Hematopoietic multipotent progenitor cell treated with erythropoietin and hydrocortisone succinate and interleukin-3 and kit ligand, for 15 days (in vitro differentiated cells): ENCODE data around the gene XRCC1.
"Not testable (repeated sequence)": the region's sequence is repeated elsewhere in the genome, so short reads cannot be mapped to it uniquely, and the experiment has no call there.

ENCODE experiments used
- DNase-seq: peaks from one replicate; pipeline ENCODE4 v3.0.0-alpha.2; 2015; ENCODE audit warnings: low spot score

The XRCC1 gene

DNA sequence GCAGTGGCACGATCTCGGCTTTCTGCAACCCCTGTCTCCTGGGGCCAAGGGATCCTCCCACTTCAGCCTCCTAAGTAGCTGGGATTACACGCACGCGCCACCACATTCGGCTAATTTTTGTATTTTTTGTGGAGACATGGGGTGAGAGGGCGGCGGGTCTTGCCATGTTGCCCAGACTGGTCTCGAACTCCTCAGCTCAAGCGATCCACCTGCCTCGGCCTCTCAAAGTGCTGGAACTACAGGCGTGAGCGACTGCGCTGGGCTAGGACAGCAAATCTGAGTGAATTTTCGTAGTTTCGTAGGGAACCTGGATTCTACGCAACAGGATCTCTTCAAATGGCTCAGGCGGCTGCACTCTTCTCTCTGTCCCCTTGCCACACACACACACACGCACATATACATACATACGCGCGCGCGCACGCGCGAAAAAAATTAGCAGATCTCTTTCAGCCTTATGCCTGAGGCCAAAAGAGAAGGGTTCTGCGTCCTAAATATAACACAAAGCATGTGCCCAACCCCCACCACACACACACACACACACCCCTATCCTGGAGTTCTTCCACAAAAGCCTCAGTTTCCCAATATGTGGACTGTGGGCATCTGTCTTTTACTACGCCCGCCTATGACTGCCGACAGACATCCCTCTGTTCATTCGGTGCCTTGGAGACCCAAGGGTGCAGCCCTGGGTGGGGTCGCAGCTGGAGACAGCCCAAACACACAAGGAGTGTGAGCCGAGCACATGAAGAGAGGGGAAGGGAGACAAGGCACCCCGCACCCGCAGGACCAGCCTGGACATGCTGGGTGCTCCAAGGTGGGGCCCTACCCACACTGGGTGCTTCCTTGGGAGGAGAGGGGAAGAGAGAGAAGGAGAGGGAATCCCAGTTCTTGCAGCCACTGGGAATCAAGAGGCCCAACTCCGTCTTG, 890 bp upstream of the XRCC1 start:
- no peak for DNase-seq

DNA sequence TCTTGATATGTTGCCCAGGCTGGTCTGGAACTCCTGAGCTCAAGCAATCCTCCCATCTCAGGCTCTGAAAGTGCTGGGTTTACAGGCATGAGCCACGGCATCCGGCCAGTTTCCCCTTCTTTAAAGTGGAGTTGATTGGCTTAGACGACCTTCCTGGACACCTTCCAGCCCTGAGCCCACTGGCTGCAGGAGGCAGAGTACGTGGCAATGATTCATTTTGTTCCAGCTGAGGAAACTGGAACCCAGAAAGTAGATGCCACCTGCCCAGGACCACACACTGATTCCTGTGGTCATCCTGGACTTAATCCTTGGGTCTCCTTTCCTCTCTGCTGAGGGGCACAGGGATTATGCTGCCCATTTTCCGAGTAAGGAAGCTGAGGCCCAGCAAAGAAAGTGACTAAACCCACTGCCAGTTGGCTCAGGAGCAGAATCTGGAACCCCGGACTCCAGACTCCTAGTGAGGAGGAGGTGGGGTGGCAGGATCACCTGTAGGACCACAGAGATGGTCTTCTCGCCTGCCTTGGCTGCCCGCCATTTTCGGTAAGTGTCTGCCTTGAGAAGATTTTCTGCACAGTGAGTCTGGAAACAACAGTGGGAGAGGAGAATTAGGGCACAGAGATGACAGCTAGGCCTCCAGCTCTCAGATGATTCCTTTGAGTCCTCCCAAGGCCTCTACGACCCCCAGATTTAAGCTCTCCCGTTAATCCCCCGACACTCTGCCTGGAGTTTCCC, 737 bp downstream of the XRCC1 start:
- peak; percentile 15 for DNase-seq

DNA sequence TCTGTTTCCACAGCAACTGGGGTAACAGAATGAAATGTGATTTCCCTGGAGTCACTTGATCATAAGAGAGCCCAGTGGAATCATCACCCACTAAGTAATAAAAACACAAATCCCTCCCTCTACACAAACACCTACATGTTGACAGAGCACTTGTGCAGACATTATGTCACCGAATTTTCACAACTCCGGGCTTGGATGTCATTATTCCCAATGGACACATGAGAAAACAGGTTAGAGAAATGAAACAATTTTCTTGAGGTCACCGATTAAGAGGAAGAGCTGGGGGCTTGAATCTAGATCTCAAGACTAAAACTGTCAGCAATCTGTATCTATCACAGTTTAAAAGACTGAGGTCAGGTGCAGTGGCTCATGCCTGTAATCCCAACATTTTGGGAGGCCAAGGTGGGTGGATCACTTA, 3.1 kb downstream of the XRCC1 start:
- no peak for DNase-seq

DNA sequence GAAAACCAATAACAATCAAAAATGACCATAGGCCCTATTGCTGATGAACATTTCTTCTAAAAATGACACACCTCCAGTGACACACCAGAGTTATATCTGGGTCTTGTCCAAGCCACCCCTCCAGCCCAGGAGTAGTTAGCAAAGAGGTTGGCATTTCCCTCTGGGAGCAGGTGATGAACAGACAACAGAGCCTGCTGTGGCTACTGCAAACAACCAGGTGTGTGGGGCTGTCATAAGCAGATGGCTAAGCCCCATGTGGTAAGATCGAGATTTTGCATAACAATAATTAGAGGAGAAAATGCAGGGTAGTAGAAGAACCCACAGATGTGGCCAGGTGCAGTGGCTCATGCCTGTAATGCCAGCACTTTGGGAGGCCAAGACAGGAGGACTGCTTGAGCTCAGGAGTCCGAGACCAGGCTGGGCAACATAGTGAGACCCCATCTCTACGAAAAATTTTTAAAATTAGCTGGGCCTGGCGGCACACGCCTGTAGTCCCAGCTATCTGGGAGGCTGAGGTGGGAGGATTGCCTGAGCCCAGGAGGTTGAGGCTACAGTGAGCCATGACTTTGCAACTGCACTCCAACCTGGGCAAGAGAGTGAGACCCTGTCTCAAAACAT, 5.0 kb downstream of the XRCC1 start:
- no peak for DNase-seq

DNA sequence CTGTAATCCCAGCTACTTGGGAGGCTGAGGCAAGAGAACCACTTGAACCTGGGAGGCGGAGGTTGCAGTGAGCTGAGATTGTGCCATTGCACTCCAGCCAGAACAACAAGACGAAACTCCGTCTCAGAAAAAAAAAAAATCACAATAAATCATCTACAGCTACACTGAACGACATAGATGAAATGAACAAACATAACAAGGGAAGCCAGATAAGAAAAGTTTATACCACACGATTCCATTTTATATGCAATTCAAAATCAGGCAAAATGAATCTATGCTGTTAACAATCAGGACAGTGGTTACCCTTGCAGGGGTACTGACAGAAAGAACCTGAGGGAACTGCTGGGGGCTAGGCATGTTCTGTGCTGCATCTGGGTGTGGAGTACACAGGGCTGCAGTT, 5.7 kb downstream of the XRCC1 start:
- no peak for DNase-seq

DNA sequence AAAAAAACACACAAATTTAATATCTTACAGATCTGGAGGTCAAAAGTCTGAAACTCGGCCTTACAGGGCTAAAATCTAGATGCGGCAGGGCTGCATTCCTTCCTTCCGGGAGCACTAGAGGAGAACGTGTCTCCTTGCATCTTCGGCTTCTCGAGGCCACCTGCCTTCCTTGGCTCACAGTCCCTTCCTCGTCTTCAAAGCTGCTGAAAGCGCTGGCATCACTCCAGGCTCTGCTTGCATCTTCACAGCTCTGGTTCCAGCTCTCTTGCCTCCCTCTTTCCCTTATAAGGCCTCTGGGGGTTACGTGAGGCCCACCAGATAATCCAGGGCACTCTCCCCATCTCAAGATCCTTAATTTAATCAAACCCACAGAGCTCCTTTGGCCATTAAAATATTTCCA, 10.5 kb downstream of the XRCC1 start:
- no peak for DNase-seq

DNA sequence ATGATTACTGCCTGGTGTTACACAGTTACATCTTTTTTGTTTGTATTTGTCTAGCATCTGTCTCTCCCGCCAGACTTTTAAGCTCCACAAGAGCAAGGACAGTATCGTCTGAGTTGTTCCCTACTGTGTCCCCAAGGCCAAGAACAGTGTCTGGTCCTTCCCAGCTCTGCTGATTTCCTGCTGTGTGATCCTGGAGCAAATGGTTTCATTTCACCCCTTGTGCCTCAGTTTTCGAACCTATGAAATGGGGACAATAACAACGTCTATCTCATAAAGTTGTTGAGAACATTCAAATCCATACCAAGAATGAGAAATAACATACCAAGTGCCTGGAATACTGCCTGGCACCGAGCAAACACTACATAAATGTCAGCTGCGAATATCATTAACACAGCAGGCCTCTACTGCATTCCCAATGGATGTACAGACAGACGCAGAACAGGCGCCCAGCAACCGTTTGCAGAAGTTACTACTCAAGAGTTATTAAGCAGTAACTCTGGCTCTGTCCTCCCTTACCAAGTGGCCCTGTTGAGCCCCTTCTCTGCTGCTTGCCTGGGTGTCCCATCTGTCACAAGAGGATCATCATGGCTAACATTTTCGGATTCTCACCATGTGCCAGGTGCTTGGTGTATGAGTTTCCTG, 11.4 kb downstream of the XRCC1 start:
- no peak for DNase-seq

DNA sequence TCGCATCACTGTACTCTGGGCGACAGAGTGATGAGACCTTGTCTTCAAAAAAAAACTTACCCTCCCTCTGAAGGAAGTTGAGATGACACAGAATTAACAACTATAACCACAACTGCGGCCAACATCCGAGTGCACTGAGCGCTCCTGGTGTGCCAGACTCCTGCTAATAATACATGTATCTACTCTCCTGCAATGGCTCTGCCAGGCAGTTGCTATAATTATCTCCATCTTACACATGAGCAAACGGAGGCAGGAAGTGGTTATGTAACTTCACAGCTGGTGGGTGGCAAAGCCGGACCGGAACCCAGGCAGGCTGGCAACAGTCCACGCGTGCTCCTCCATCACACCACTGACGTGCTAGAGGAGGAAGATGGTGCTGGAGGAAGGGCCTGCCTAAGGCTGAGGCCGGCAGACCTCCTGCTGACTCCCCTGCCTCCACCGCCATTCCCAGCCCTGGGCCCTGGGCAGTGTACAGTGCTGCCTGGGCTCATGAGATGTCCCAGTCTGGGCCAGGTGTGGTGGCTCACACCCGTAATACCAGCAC, 12.6 kb downstream of the XRCC1 start:
- peak; percentile 66 for DNase-seq

DNA sequence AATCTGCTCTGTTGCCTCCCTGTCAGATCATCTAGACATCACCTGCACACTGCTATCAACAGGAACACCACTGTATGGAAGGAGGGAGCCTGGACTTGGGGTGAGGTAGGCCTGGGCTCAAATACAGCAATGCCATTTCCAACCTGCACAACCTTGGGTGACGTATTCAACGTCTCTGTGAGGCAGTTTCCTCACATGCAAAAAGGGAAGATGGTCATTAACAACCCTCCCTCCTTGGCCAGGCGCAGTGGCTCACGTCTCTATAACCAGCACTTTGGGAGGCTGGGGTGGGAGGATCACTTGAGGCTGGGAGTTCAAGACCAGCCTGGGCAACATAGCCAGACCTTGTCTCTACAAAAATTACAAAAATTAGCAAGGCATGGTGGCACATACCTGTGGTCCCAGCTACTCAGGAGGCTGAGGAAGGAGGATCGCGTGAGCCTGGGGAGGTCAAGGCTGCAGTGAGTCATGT, 13.1 kb downstream of the XRCC1 start:
- no peak for DNase-seq

DNA sequence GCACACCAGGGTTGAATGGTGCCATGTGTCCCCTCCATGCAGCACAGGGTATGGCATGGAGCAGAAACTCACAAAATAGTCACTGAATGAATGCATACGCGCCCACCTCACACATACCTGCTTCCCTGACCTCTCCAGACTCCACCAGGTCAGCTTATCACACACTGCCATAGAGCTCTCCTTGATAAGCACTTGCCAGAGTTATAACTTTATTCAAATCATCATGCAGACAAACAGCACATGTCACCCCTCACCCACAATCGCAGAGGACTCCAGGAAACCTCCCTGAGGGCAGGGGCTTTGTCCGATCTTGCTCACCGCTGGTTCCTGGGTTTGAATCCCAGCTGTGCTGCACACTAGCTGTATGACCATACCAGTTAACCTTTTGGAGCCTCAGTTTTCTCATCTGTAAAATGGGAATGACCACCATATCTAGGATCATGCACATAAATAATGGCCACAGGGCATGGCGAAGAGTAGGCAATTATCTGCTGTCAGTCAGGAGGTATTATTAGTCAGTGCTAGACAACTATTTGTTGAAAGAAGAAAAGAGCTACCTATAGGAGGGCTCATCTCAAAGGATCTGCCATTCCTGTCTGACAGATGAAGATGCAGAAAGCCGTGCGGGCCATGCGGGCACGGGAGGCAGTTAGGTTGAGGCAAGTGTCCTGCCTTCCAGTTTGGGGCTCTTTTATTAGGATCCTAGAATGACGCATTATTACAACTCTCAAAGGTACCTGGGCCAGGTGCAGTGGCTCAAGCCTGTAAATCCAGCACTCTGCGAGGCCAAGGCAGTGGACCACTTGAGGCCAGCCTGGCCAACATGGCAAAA, 14.0 kb downstream of the XRCC1 start:
- no peak for DNase-seq

DNA sequence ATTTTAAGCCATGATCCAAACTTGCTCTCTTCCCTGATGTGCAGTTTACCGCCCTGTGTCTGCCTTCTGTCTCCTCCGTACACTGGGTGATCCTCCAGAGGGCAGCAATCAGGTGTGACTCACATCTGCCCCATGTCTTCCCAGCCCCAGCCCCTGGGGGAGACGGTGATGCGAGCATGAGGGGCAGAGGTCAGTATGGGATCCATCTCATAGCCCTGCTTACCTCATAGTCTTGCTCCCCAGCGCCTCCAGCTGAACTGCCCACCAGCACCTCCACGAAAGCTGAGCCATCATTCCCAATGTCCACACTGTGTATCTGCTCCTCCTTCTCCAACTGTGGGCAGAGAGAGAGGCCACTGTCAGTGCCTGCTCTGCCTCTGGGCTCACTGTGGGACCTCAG, 14.6 kb downstream of the XRCC1 start:
- DNase-seq, result no peak

DNA sequence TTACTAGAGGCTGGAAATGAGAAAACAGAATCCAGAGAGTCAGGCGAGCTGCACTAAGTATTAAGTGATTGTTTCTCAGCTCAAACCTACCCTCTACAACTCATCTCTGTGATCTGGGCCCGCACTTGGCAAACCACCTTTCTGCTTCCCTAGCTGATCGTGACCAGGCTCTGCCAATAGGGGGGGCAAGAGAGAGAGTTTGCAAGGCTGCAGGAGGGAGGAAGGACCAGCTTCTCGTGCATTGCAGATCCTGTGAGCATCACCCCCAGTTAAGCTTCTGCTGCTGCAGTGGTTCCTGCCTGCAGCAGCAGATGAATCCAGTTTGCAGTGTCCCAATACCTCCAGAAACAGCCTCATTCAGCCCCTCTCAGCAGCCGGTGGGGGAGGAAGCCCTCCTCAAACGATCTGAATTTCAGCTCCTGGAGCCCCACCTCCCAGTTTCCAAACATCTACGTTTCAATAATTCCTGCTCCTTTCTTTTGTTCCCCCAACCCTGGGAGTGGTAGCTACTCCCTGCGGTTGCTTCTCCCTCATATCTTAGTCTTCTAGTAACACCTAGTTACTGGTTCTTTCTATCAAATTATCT, 20.0 kb downstream of the XRCC1 start:
- peak; percentile 78 for DNase-seq

DNA sequence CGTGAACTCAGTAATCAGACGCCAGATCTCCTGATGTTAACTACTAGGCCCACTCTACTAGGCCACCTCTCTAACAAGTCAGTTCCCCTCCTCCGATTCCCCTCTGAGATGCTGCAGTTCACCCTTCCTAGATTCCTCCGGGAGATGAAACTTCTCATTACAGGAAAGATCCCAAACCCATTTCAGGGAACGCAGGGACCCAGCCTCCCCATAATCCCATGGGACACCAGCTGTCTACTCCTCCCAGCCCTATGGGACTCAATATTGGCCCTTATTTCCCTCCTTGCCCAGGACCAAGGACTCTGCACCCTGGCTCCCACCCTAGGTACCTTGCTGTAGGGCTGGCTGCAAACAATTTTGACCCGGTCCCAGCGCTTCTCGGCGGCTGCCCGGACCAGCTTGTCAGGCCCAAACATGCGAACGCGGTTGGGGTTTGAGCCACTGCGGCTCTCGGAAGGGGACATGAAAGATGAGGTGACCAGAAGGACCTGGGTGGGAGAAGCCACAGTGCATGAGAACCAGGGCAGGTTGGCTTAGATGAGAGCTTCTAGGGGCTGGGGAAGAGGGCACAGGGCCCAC, 20.9 kb downstream of the XRCC1 start:
- DNase-seq, result no peak

DNA sequence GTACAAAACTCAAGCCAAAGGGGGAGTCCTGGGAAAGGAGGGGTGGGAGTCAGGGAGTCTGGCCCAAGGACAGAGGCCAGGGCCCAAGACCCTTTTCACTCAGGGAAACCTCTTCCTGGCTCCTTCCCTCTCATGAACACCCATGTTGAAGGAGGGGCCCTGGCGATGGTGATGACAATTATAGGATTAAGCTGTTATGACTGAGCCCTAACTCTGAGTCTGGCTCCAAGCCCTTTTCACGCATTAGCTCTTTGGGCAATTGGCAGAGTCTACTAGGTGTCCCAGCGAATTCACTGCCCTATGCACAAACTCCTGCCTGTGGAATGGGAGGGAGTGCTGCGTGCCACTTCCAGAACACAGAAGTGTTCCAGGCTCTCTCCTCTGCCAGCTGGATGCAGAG, 21.7 kb downstream of the XRCC1 start:
- DNase-seq, result no peak

DNA sequence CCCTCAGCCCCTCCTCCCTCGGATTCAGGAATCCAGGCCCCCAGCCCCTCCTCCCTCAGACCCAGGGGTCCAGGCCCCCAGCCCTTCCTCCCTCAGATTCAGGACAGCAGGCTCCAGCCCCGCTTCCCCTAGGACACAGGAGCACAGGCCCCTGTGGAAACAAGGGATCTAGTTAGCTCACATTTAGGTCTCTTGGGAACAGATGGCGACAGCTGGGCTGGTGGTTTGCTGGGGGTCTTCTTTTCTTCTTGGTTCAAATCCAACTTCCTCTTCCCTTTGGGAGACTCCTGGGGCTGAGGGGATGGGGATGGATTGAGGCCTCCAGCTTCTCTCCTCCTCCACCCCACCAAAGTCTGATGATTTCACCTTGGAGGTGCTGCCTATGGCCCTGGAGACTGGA, 22.7 kb downstream of the XRCC1 start:
- DNase-seq, result no peak

DNA sequence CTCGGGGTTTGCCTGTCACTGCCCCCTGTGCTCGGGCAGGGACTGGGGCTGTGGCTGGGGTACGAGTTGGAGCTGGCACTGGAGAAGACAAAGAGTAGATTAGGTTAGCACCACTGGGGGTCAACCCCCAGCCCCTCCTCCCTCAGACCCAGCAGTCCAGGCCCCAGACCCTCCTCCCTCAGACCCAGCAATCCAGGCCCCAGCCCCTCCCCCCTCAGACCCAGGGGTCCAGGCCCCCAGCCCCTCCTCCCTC, 23.2 kb downstream of the XRCC1 start:
- DNase-seq, result no peak

DNA sequence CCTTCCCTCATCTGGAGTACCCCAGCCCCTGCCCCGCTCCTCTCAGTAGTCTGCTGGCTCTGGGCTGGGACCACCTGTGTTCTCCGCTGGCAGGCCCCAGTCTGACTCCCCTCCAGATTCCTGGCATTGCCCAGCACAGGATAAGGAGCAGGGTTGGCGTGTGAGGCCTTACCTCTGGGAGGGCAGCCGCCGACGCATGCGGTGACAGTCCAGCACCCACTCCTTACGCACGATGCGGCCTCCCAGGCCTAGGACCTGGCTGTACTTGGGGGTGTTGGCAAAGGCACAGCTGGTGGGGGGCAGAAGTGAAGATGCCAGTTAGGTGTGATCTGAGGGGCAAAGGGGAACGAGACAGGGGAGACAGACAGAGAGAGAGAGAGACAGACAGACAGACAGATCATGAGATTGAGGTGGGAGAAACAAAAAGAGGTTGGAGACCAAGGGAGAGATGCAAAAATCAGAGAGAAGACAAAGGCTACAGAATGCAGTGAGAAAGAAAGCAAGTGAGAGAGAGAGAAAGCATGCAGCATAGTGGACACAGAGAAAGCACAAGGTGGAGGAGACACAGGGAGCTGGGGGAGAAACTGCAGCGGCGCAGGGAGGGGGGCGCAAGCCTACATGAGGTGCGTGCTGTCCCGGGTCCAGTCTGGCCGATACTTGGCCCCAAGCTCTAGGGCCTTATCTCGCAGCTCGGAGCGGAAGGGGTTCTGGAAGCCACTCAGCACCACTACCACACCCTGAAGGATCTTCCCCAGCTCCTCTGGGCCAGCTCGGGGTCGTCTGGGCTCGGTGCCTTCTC, 23.7 kb downstream of the XRCC1 start:
- DNase-seq, result no peak

DNA sequence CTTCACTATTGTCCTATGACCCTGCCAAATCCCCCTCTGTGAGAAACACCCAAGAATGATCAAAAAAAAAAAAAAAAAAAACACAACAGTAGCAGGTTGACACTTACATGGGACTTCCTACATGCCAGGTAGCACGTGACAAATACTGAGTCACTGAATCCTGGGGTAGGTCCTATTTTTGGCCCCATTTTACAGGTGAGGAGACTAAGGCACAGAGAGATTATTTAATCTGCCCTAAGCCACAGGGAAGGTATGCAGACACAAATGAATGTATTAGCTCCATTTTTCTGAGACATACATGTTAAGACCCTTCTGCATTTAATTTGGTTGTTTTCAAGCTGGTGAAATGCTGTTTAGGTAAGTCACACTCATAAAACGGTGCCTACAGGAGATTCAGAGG, 26.6 kb downstream of the XRCC1 start:
- DNase-seq, result no peak

DNA sequence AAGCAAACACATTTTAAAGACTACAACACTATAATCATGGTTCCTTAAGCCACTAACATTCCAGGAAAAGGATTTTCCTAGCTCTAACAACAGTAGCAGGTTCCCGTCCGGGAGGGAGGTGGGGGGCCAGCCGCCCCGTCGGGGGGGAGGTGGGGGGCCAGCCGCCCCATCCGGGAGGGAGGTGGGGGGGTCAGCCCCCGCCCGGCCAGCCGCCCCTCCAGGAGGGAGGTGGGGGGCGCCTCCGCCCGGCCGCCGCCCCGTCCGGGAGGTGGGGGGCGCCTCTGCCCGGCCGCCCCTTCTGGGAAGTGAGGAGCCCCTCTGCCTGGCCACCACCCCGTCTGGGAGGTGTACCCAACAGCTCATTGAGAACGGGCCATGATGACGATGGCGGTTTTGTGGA, 27.4 kb downstream of the XRCC1 start:
- DNase-seq, result not testable (repeated sequence)

DNA sequence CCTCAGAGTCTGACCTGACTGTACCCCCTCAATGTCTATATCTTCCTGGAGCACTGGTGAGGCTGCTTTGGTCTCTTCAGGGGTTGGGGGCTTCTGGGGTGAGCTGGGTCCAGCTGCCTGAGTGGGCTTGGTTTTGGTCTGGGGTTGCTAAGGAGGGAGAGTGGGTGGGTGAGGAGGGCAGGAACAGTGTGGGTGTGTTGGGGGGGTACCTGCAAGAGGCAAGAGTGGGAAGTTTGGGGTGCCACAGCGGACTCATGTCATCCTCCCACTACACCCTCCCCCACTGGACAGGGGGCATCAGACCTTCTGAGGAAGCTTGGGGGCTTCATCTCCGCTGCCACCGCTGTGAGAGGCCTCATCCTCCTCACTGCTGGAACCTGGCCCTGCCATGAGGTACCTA, 28.7 kb downstream of the XRCC1 start:
- no peak for DNase-seq
